ENCODE results near the gene FUT3. TPM values are rescaled to one million over a fixed set of nuclear protein-coding genes. Genes with fewer than 3 reads are reported as not detected.

FUT3 gene
- total and polyA plus RNA-seq, 2 of the 4 experiments (the other 2 are of a cell fraction), result not detected

DNA sequence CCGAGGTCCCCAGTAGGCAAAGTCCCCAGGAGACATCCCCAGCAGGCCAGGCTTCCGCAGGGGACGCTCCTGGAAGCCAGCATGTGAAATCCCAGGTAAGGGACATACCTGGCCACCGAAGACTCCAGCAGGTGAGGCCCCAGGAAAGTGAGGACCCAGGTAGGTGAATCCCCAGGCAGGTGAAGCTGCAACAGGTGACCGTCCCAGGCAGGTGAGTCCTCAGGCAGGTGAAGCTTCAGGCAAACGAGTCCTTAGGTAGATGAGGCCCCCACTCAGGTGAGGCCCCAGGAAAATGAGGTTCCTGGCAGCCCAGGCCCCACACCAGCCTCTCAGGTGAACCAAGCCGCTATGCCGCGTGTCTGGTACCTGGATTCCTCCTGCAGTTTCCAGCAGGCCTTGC lies 20.1 kb downstream of the FUT3 start:
- H2BK5ac ChIP-seq (ENCODE audit: low read depth, low read length, poor library complexity, severe bottlenecking), result no peak overlapping the region
- no peak for DNase-seq
- H2AK5ac ChIP-seq (ENCODE audit: low read depth, low read length), result no peak overlapping the region
- no peak overlapping the region for H2AFZ ChIP-seq (replicated peaks; ENCODE audit: low read length, poor library complexity)
- ATAC-seq (ENCODE audit: low read depth), result no peak
- BruUV-seq (replicated peaks), result no TSS peak
- peaks cover 3% of the 10 kb centered on the region; the same call in 1 of the 2 replicates for H3K27me3 ChIP-seq (ENCODE audit: control insufficient read depth, insufficient read depth, low read length)
- no peak overlapping the region for H3K56ac ChIP-seq (ENCODE audit: extremely low read depth, insufficient read depth, low read length)
- H4K91ac ChIP-seq (ENCODE audit: insufficient read depth, low read depth, low read length), result no peak overlapping the region
- H4K8ac ChIP-seq (ENCODE audit: low read depth in 2 of 2, low read length in 2 of 2), result no peak overlapping the region
- peaks cover 9% of the 10 kb centered on the region for H3K4me1 ChIP-seq (ENCODE audit: control insufficient read depth, insufficient read depth, low read length)
- no peak overlapping the region for H4K5ac ChIP-seq (ENCODE audit: low read depth, low read length)
- POLR2A ChIA-PET (ENCODE audit: unreplicated experiment), result no interaction called here
- no peak overlapping the region for H3K14ac ChIP-seq (replicated peaks; ENCODE audit: low read depth, low read length)
- H3K9me1 ChIP-seq (ENCODE audit: insufficient read depth, low read length), result peaks cover 4% of the 10 kb centered on the region; the same call in 1 of the 2 replicates
- H3K9me3 ChIP-seq (ENCODE audit: control insufficient read depth, insufficient read depth, low read length), result no peaks in the 10 kb centered on the region
- H2BK20ac ChIP-seq (ENCODE audit: low read depth, low read length), result no peak overlapping the region
- H3K27ac ChIP-seq (ENCODE audit: insufficient read depth, low read length), result no peak overlapping the region
- H3K4ac ChIP-seq (ENCODE audit: low read depth, low read length), result no peak overlapping the region
- no peak overlapping the region for H2AK9ac ChIP-seq (replicated peaks; ENCODE audit: low read depth, low read length, poor library complexity)
- in situ Hi-C loops (cut with MboI; ENCODE audit: low sequenced_read_pairs), result no loop called here
- H4K20me1 ChIP-seq (ENCODE audit: insufficient read depth, low read length), result no peaks in the 10 kb centered on the region
- intact Hi-C loops (cut with micrococcal nuclease), result no loop called here
- 69% methylated on average over 4 of the region's 9 CpGs; no CpG with 5 or more reads in 1 of the 2 experiments for WGBS, 2 experiments (ENCODE audit: extremely low coverage in 2 of 2, insufficient read length in 1 of 2)
- H3K4me2 ChIP-seq (ENCODE audit: low read depth, low read length), result no peak overlapping the region
- peaks cover 0 to 6% of the 10 kb centered on the region in 2 experiments; a peak in 2 of 4 replicates for H3K79me1 ChIP-seq (ENCODE audit: low read depth in 1 of 2, low read length in 2 of 2)
- no peak overlapping the region for H3K9ac ChIP-seq (ENCODE audit: low read depth, low read length)
- no peak overlapping the region for H3K4me3 ChIP-seq (ENCODE audit: insufficient read depth, low read depth, low read length)
- no peak overlapping the region for H2BK15ac ChIP-seq (ENCODE audit: low read depth, low read length)
- dilution Hi-C loops (cut with HindIII; ENCODE audit: low sequenced_read_pairs, unreplicated experiment), result no loop called here
- no peaks in the 10 kb centered on the region for H3K36me3 ChIP-seq (ENCODE audit: control insufficient read depth, insufficient read depth, low read length)
- H3K23ac ChIP-seq (ENCODE audit: low read depth, low read length), result no peak overlapping the region
- CTCF ChIA-PET, result no interaction called here
- no peak overlapping the region for H2BK120ac ChIP-seq (ENCODE audit: low read depth, low read length)
- H3K18ac ChIP-seq (ENCODE audit: low read depth, low read length), result no peak overlapping the region
- TF ChIP-seq MAZ (IDR thresholded peaks at IDR 0.05; ENCODE audit: borderline replicate concordance, low read depth, low read length), result no peak
- no peak for TF ChIP-seq POLR2A (IDR thresholded peaks at IDR 0.05; ENCODE audit: low read depth, low read length)
- no peak for TF ChIP-seq MAFK (IDR thresholded peaks at IDR 0.05; ENCODE audit: low read depth, low read length)
- TF ChIP-seq RCOR1 (IDR thresholded peaks at IDR 0.05; ENCODE audit: insufficient replicate concordance, low read length), result no peak
- TF ChIP-seq RAD21 (IDR thresholded peaks at IDR 0.05; ENCODE audit: low read length), result no peak
- TF ChIP-seq USF2 (IDR thresholded peaks at IDR 0.05; ENCODE audit: low read depth, low read length), result no peak
- TF ChIP-seq, protein P1, sequence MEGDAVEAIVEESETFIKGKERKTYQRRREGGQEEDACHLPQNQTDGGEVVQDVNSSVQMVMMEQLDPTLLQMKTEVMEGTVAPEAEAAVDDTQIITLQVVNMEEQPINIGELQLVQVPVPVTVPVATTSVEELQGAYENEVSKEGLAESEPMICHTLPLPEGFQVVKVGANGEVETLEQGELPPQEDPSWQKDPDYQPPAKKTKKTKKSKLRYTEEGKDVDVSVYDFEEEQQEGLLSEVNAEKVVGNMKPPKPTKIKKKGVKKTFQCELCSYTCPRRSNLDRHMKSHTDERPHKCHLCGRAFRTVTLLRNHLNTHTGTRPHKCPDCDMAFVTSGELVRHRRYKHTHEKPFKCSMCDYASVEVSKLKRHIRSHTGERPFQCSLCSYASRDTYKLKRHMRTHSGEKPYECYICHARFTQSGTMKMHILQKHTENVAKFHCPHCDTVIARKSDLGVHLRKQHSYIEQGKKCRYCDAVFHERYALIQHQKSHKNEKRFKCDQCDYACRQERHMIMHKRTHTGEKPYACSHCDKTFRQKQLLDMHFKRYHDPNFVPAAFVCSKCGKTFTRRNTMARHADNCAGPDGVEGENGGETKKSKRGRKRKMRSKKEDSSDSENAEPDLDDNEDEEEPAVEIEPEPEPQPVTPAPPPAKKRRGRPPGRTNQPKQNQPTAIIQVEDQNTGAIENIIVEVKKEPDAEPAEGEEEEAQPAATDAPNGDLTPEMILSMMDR (conservative IDR thresholded peaks at IDR 0.05; ENCODE audit: low read depth, low read length), result no peak
- TF ChIP-seq MXI1 (IDR thresholded peaks at IDR 0.05; ENCODE audit: borderline replicate concordance, low read depth, low read length), result no peak
- TF ChIP-seq SMC3 (IDR thresholded peaks at IDR 0.05; ENCODE audit: low read depth, low read length), result no peak
- TF ChIP-seq CHD1 (IDR thresholded peaks at IDR 0.05; ENCODE audit: low read depth, low read length), result no peak
- TF ChIP-seq FOS (IDR thresholded peaks at IDR 0.05; ENCODE audit: low read depth, low read length), result no peak
- TF ChIP-seq BHLHE40 (IDR thresholded peaks at IDR 0.05; ENCODE audit: low read depth, low read length), result no peak
- no peak for TF ChIP-seq CEBPB (IDR thresholded peaks at IDR 0.05; ENCODE audit: low read depth, low read length)
- no peak for TF ChIP-seq ELK1 (IDR thresholded peaks at IDR 0.05; ENCODE audit: borderline replicate concordance, low read depth, low read length)
- TF ChIP-seq RFX5 (IDR thresholded peaks at IDR 0.05; ENCODE audit: low read depth, low read length), result no peak
- no peak for TF ChIP-seq NFE2L2 (IDR thresholded peaks at IDR 0.05; ENCODE audit: low read depth, low read length)
